Neural progenitor cell (in vitro differentiated cells): ENCODE measurements around the gene CALN1. TPM values are rescaled to one million over a fixed set of nuclear protein-coding genes. Genes with fewer than 3 reads are reported as not detected.

Experiments
- DNase-seq: peaks from one replicate; pipeline ENCODE4 v3.0.0-alpha.2; 2016; ENCODE audit warnings: low spot score
- H2AFZ ChIP-seq: fragments of 200-600 bp; sonication (generic); replicated peaks from 2 replicates; pipeline ENCODE4 v1.6.1; 2016; ENCODE audit warnings: antibody characterized with exemption
- H3F3A ChIP-seq: fragments of 200-600 bp; sonication (generic); 2 replicates; pipeline ENCODE4 v1.6.1; 2016; ENCODE audit warnings: antibody characterized with exemption, low read depth
- H3K27ac ChIP-seq: fragments of 200-600 bp; sonication (generic); 2 replicates; pipeline ENCODE4 v1.5.1; 2016; ENCODE audit warnings: mild to moderate bottlenecking
- H3K27me3 ChIP-seq: fragments of 200-600 bp; sonication (generic); 2 replicates; pipeline ENCODE4 v1.6.1; 2016; ENCODE audit warnings: mild to moderate bottlenecking, moderate library complexity
- H3K36me3 ChIP-seq: fragments of 200-600 bp; sonication (generic); 2 replicates; pipeline ENCODE4 v1.5.1; 2016
- H3K4me1 ChIP-seq: fragments of 200-600 bp; sonication (generic); 2 replicates; pipeline ENCODE4 v1.6.1; 2016; ENCODE audit warnings: mixed run types
- H3K4me2 ChIP-seq: fragments of 200-600 bp; sonication (generic); 2 replicates; pipeline ENCODE4 v1.6.1; 2016
- H3K4me3 ChIP-seq: fragments of 200-600 bp; sonication (generic); 2 replicates; pipeline ENCODE4 v1.5.1; 2016
- H3K79me2 ChIP-seq: fragments of 200-600 bp; sonication (generic); 2 replicates; pipeline ENCODE4 v1.6.1; 2016; ENCODE audit warnings: low read depth
- H3K9ac ChIP-seq: fragments of 200-600 bp; sonication (generic); 2 replicates; pipeline ENCODE4 v1.6.1; 2016
- H3K9me3 ChIP-seq: fragments of 200-600 bp; sonication (generic); 2 replicates; pipeline ENCODE4 v1.5.1; 2016; ENCODE audit warnings: low read depth
- H4K20me1 ChIP-seq: fragments of 200-600 bp; sonication (generic); 2 replicates; pipeline ENCODE4 v1.6.1; 2016; ENCODE audit warnings: low read depth
- H3K27ac Mint-ChIP-seq: 3 replicates; pipeline ENCODE4 v1.8.0; 2021; ENCODE audit warnings: mixed read lengths
- H3K27me3 Mint-ChIP-seq: 2 replicates; pipeline ENCODE4 v1.8.0; 2022; ENCODE audit warnings: low read depth, mild to moderate bottlenecking, inconsistent platforms, moderate library complexity, mixed read lengths; ENCODE audit not compliant: insufficient read depth
- H3K36me3 Mint-ChIP-seq: 3 replicates; pipeline ENCODE4 v1.8.0; 2021; ENCODE audit warnings: mixed read lengths
- H3K4me1 Mint-ChIP-seq: 3 replicates; pipeline ENCODE4 v1.8.0; 2021; ENCODE audit warnings: mixed read lengths
- H3K4me3 Mint-ChIP-seq: 3 replicates; pipeline ENCODE4 v1.8.0; 2021; ENCODE audit warnings: mild to moderate bottlenecking, moderate library complexity, mixed read lengths
- H3K9me3 Mint-ChIP-seq: 3 replicates; pipeline ENCODE4 v1.8.0; 2020; ENCODE audit warnings: mixed read lengths
- CTCF ChIP-seq: fragments of 200-600 bp; sonication (generic); IDR thresholded peaks from 2 replicates; pipeline ENCODE4 v1.5.1; 2017; ENCODE audit warnings: antibody characterized with exemption, mild to moderate bottlenecking
- EZH2 ChIP-seq: fragments of 200-600 bp; sonication (generic); IDR thresholded peaks from 2 replicates; pipeline ENCODE4 v1.6.1; 2017; ENCODE audit warnings: antibody characterized with exemption, mild to moderate bottlenecking, moderate library complexity
- EZH2phosphoT487 ChIP-seq: fragments of 200-600 bp; sonication (generic); IDR thresholded peaks from 2 replicates; pipeline ENCODE4 v1.6.1; 2017; ENCODE audit warnings: antibody characterized with exemption
- total RNA-seq: library from RNA; depleted of rRNA; stranded (reverse); fragments of >200 nt; gene quantifications from 2 replicates; pipeline ENCODE4 v1.2.3, GENCODE V29; 2015; ENCODE audit warnings: low replicate concordance

The CALN1 gene
- total RNA-seq, 1 donor from 2014 or later, result 3.1 TPM

GRCh38 chr7:72032934-72033333 lies 379.2 kb downstream of the CALN1 start:
- no peak overlapping the region for H3K4me2 ChIP-seq
- no peak overlapping the region for H3K27ac Mint-ChIP-seq
- peaks cover 5% of the 10 kb centered on the region for H3K9me3 ChIP-seq
- TF ChIP-seq CTCF (no peak), EZH2 (no peak), EZH2phosphoT487 (no peak)
- H3K4me1 ChIP-seq, result peaks cover 13% of the 10 kb centered on the region
- H3F3A ChIP-seq, result no peaks in the 10 kb centered on the region
- no peak overlapping the region for H3K27ac ChIP-seq
- H3K9me3 Mint-ChIP-seq, result peaks cover 12% of the 10 kb centered on the region
- peaks cover 5% of the 10 kb centered on the region for H3K27me3 Mint-ChIP-seq
- no peaks in the 10 kb centered on the region for H3K36me3 Mint-ChIP-seq
- peaks cover 11% of the 10 kb centered on the region for H3K4me1 Mint-ChIP-seq
- H3K4me3 ChIP-seq, result no peak overlapping the region
- no peaks in the 10 kb centered on the region for H3K27me3 ChIP-seq
- no peak overlapping the region for H3K9ac ChIP-seq
- no peak for DNase-seq
- no peak overlapping the region for H3K4me3 Mint-ChIP-seq
- H3K79me2 ChIP-seq, result no peaks in the 10 kb centered on the region
- H3K36me3 ChIP-seq, result no peaks in the 10 kb centered on the region
- no peak overlapping the region for H2AFZ ChIP-seq
- no peaks in the 10 kb centered on the region for H4K20me1 ChIP-seq

DNA sequence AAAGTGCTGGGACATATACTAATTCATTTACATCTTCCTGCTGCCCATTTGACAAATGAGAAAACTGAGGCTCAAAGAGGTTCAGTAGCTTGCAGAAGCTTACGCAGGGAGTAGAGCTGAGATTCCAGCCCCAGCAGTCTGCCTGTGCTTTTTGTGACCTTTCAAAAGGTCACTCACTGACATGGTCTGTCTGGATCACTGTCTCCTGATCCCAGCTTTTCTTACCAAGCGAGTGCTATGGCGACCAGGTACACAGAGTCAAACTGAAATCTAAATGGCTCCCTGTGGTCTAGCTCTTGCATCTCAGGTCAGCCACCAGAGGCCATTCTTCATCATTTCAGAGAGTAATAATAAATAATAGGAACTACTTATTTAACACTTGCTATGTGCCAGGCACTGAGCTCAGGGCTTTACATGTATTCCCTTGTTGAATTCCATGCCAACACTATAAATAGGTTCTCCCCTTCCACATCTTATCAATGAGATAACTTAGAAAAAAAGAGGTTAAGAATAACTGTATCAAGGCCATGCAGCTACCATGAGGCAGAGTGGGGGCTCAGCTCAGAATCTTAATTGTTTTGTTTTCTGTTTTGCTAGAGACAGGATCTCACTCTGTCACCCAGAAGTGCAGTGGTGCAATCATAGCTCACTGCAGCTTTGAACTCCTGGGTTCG lies 381.0 kb downstream of the CALN1 start:
- DNase-seq, result no peak
- no peak overlapping the region for H3K4me2 ChIP-seq

GRCh38 chr7:72028267-72028666 lies 383.9 kb downstream of the CALN1 start:
- Histone ChIP-seq H3F3A (no peaks in the 10 kb centered on the region), H3K4me3 (no peak overlapping the region), H3K79me2 (no peaks in the 10 kb centered on the region), H3K36me3 (no peaks in the 10 kb centered on the region), H3K9me3 (no peaks in the 10 kb centered on the region), H4K20me1 (no peaks in the 10 kb centered on the region), H3K9ac (no peak overlapping the region), H3K4me1 (peaks cover 9% of the 10 kb centered on the region), H3K4me2 (no peak overlapping the region), H3K27me3 (no peaks in the 10 kb centered on the region), H2AFZ (no peak overlapping the region), H3K27ac (no peak overlapping the region)
- Mint-ChIP-seq H3K27ac (no peak overlapping the region), H3K4me1 (peaks cover 8% of the 10 kb centered on the region), H3K27me3 (peaks cover 5% of the 10 kb centered on the region), H3K9me3 (peaks cover 4% of the 10 kb centered on the region), H3K36me3 (no peaks in the 10 kb centered on the region), H3K4me3 (no peak overlapping the region)
- TF ChIP-seq CTCF (no peak), EZH2 (no peak), EZH2phosphoT487 (no peak)
- DNase-seq, result no peak

More for the DNA sequence above, 381.0 kb downstream of the CALN1 start:
- Mint-ChIP-seq H3K4me3 (no peak overlapping the region), H3K27me3 (peaks cover 5% of the 10 kb centered on the region), H3K9me3 (peaks cover 6% of the 10 kb centered on the region), H3K27ac (no peak overlapping the region), H3K4me1 (peaks cover 11% of the 10 kb centered on the region), H3K36me3 (no peaks in the 10 kb centered on the region)
- no peak overlapping the region for H3K9ac ChIP-seq
- no peak overlapping the region for H3K4me3 ChIP-seq
- H4K20me1 ChIP-seq, result no peaks in the 10 kb centered on the region
- H3K9me3 ChIP-seq, result no peaks in the 10 kb centered on the region
- no peak overlapping the region for H3K27ac ChIP-seq
- H3K79me2 ChIP-seq, result no peaks in the 10 kb centered on the region
- TF ChIP-seq CTCF (no peak), EZH2phosphoT487 (no peak), EZH2 (no peak)
- no peak overlapping the region for H2AFZ ChIP-seq
- H3F3A ChIP-seq, result no peaks in the 10 kb centered on the region
- no peaks in the 10 kb centered on the region for H3K27me3 ChIP-seq
- peaks cover 13% of the 10 kb centered on the region for H3K4me1 ChIP-seq
- no peaks in the 10 kb centered on the region for H3K36me3 ChIP-seq
